Measurements from ENCODE around the gene XYLT1. TPM values are rescaled to one million over a fixed set of nuclear protein-coding genes. Genes with fewer than 3 reads are reported as not detected.

Gene XYLT1
- total and polyA plus RNA-seq, 2 of the 8 experiments (the other 6 are each of a cell fraction or from before 2014, with no cell fraction given): 6.6 to 25.4 TPM

- Histone ChIP-seq H4K8ac (ENCODE audit: extremely low read depth, insufficient read depth, low read length) (no peak overlapping the region), H2BK12ac (ENCODE audit: low read depth, low read length) (no peak overlapping the region), H2BK20ac (ENCODE audit: low read length) (no peak overlapping the region), H3K27me3 (replicated peaks in 1 of 4; ENCODE audit: control insufficient read depth in 3 of 4, extremely low read depth in 1 of 4, insufficient read depth in 3 of 4, low read length in 3 of 4) (no peaks in the 10 kb centered on the region), H3K79me1 (ENCODE audit: low read depth, low read length) (0 out of 2 replicates have a peak, but pooled peaks cover 2% of the 10 kb centered on the region), H2BK120ac (replicated peaks; ENCODE audit: low read depth, low read length) (no peak overlapping the region), H3K18ac (ENCODE audit: extremely low read depth, low read length) (no peak overlapping the region), H3K23me2 (ENCODE audit: low read depth, low read length) (peaks cover 5% of the 10 kb centered on the region; the same call in 1 of the 2 replicates), H3K23ac (ENCODE audit: insufficient read length) (no peak overlapping the region), H3K9ac (replicated peaks in 1 of 4; ENCODE audit: extremely low read depth in 1 of 4, low read depth in 3 of 4, low read length in 3 of 4) (no peak overlapping the region), H3K9me3 (ENCODE audit: insufficient read depth in 2 of 2, low read depth in 1 of 2, low read length in 1 of 2) (no peaks in the 10 kb centered on the region), H3K14ac (ENCODE audit: insufficient read length) (no peak overlapping the region), H3K4me2 (ENCODE audit: insufficient read depth in 1 of 2, low read depth in 2 of 2, low read length in 2 of 2) (no peak overlapping the region), H3K4ac (replicated peaks; ENCODE audit: insufficient read length, low read depth, low read length) (no peak overlapping the region), H2AFZ (ENCODE audit: low read length) (no peak overlapping the region), H3K79me2 (ENCODE audit: control insufficient read depth in 1 of 2, insufficient read depth in 2 of 2, low read length in 2 of 2) (no peaks in the 10 kb centered on the region), H2AK5ac (ENCODE audit: low read depth, low read length) (no peak overlapping the region), H3K36me3 (ENCODE audit: control insufficient read depth in 2 of 4, insufficient read depth in 4 of 4, low read length in 3 of 4) (no peaks in the 10 kb centered on the region), H2BK15ac (ENCODE audit: low read length) (no peak overlapping the region), H3K56ac (replicated peaks; ENCODE audit: insufficient read length, low read depth, low read length) (no peak overlapping the region), H4K5ac (ENCODE audit: insufficient read length, low read depth, low read length) (no peak overlapping the region), H3K27ac (ENCODE audit: low read depth, low read length) (no peak overlapping the region), H4K91ac (replicated peaks; ENCODE audit: insufficient read length, low read length) (no peak overlapping the region), H4K20me1 (replicated peaks in 1 of 2; ENCODE audit: control insufficient read depth in 1 of 2, insufficient read depth in 2 of 2, low read length in 2 of 2) (no peaks in the 10 kb centered on the region), H3K4me1 (replicated peaks in 1 of 4; ENCODE audit: control insufficient read depth in 3 of 4, insufficient read depth in 4 of 4, low read length in 3 of 4) (peaks cover 2 to 23% (median 12%) of the 10 kb centered on the region in 4 experiments; a peak in 6 of 7 replicates), H2BK5ac (ENCODE audit: low read depth, low read length) (no peak overlapping the region), H3K4me3 (ENCODE audit: extremely low read depth in 1 of 4, insufficient read depth in 2 of 4, low read depth in 3 of 4, low read length in 4 of 4) (no peak overlapping the region)
- ChIA-PET CTCF (ENCODE audit: partially characterized antibody) (interaction anchor here (1.1 to 3.6 kb wide), 6 partner anchors 10 to 49 kb away, joined by 3 to 28 read pairs (median 4); no protein-coding TSS in a partner anchor), POLR2A (ENCODE audit: partially characterized antibody) (no interaction called here)
- DNase-seq (ENCODE audit: low read depth in 1 of 2, low spot score in 2 of 2) (no peak), FAIRE-seq (no peak)
- WGBS, 2 experiments (ENCODE audit: extremely low coverage in 1 of 2, insufficient coverage in 1 of 2, insufficient read length in 1 of 2, insufficient replicate concordance in 2 of 2, low coverage in 1 of 2, low lambda C conversion rate in 2 of 2, missing lambda C conversion rate in 1 of 2): 96% methylated on average over 2 of the region's 2 CpGs; no CpG with 5 or more reads in 1 of the 2 experiments
- TF ChIP-seq RAD21 (IDR thresholded peaks at IDR 0.05 in 1 of 2, conservative IDR thresholded peaks at IDR 0.05 in 1 of 2; ENCODE audit: low read depth in 2 of 2, low read length in 2 of 2) (peak in 1 of 2 experiments; percentile 33; a peak in 1 of 4 replicates), KDM1A (IDR thresholded peaks at IDR 0.05; ENCODE audit: borderline replicate concordance, low read length) (no peak)
Observed at GRCh38 chr16:17206712-17207111, 264.0 kb downstream of the XYLT1 start.

Measured in H1 (cell line).